Thyroid gland (tissue), 4 donors: ENCODE measurements around the gene PYGO1. TPM values are rescaled to one million over a fixed set of nuclear protein-coding genes. Genes with fewer than 3 reads are reported as not detected.

Source experiments
- DNase-seq, 2 donors: peaks; one replicate each; pipeline ENCODE4 v3.0.0-alpha.2; 2019
- H3K27ac ChIP-seq, 3 donors: fragments of 200-600 bp; sonication (generic); 1 replicate in 2 of 3; 2 replicates in 1 of 3; pipeline ENCODE4 v1.5.1; 2016 to 2019; ENCODE audit warnings: mild to moderate bottlenecking in 1 of 3, moderate library complexity in 1 of 3
- H3K27me3 ChIP-seq: fragments of 200-600 bp; sonication (generic); one replicate; pipeline ENCODE4 v1.5.1; 2019
- H3K36me3 ChIP-seq, 2 donors: fragments of 200-600 bp; sonication (generic); one replicate each; pipeline ENCODE4 v1.5.1; 2016 to 2019
- H3K4me1 ChIP-seq, 2 donors: fragments of 200-600 bp; sonication (generic); one replicate each; pipeline ENCODE4 v1.5.1; 2017 to 2019
- H3K4me3 ChIP-seq, 3 donors: fragments of 200-600 bp; sonication (generic); replicated peaks in 1 of 3; 1 replicate in 2 of 3; 2 replicates in 1 of 3; pipeline ENCODE4 v1.5.1; 2016; ENCODE audit warnings: mild to moderate bottlenecking in 1 of 3
- H3K9me3 ChIP-seq: fragments of 200-600 bp; sonication (generic); one replicate; pipeline ENCODE4 v1.5.1; 2017
- CTCF ChIP-seq, 6 experiments: fragments of 200-600 bp in 3 of 6; fragments of 450-650 bp in 3 of 6; sonication (generic) in 3 of 6; IDR thresholded peaks; one replicate each; pipeline ENCODE4 v1.5.1; 2016 to 2019; ENCODE audit warnings: antibody characterized with exemption in 6 of 6, mild to moderate bottlenecking in 2 of 6, inconsistent platforms in 1 of 6, moderate library complexity in 1 of 6
- POLR2A ChIP-seq, 2 donors: fragments of 450-650 bp; IDR thresholded peaks; one replicate each; pipeline ENCODE4 v1.6.1; 2017; ENCODE audit warnings: antibody characterized with exemption in 2 of 2, mild to moderate bottlenecking in 2 of 2, moderate library complexity in 1 of 2
- WGBS, 2 donors: methylation state at CpG; one replicate each; pipeline ENCODE4 v1.1.5; 2017; 5-methylcytosine and 5-hydroxymethylcytosine counted together
- intact Hi-C: fragments of 100-400 bp; cut with DNase I; formaldehyde crosslinking; loops from one replicate; pipeline ENCODE4 v1.15.1; 2023
- total RNA-seq, 4 donors: library from RNA; depleted of rRNA; stranded (reverse); fragments of >200 nt; gene quantifications; one replicate each; pipeline ENCODE4 v1.2.3, GENCODE V29; 2016

The PYGO1 gene
- total RNA-seq, 4 donors from 2014 or later, result 19.4 to 30.1 (median 23.1) TPM

- no peak overlapping the region for H3K4me3 ChIP-seq
- WGBS, 2 donors, result 95 to 98% methylated on average over 2 of the region's 2 CpGs
- H3K27ac ChIP-seq, result no peak overlapping the region
- no peaks in the 10 kb centered on the region for H3K36me3 ChIP-seq
- no peaks in the 10 kb centered on the region for H3K27me3 ChIP-seq
- TF ChIP-seq POLR2A (IDR thresholded peaks at IDR 0.05), result no peak
- no peak for TF ChIP-seq CTCF (IDR thresholded peaks at IDR 0.05)
- no peak for DNase-seq
- intact Hi-C loops, result no loop called here
- peaks cover 14 to 15% of the 10 kb centered on the region in 2 donors for H3K4me1 ChIP-seq
- H3K9me3 ChIP-seq, result no peaks in the 10 kb centered on the region
These were observed 40.2 kb upstream of the PYGO1 start for GRCh38 chr15:55628369-55628730.

GRCh38 chr15:55627730-55628368 is 39.7 kb upstream of the PYGO1 start:
- H3K36me3 ChIP-seq, result no peaks in the 10 kb centered on the region

GRCh38 chr15:55619783-55620182 is 31.6 kb upstream of the PYGO1 start:
- 88 to 94% methylated on average over 6 of the region's 6 CpGs for WGBS, 2 donors
- no peaks in the 10 kb centered on the region for H3K36me3 ChIP-seq
- intact Hi-C loops, result no loop called here
- DNase-seq, result no peak
- H3K4me1 ChIP-seq, result peaks cover 12 to 15% of the 10 kb centered on the region in 2 donors
- no peaks in the 10 kb centered on the region for H3K9me3 ChIP-seq
- H3K4me3 ChIP-seq, result no peak overlapping the region
- TF ChIP-seq CTCF (IDR thresholded peaks at IDR 0.05) (no peak), POLR2A (IDR thresholded peaks at IDR 0.05) (no peak)
- H3K27ac ChIP-seq, result no peak overlapping the region
- H3K27me3 ChIP-seq, result no peaks in the 10 kb centered on the region

More at GRCh38 chr15:55627730-55628368, 39.7 kb upstream of the PYGO1 start:
- intact Hi-C loops, result no loop called here
- no peak for DNase-seq
- Histone ChIP-seq H3K27me3 (no peaks in the 10 kb centered on the region), H3K4me1 (peaks cover 14 to 15% of the 10 kb centered on the region in 2 donors), H3K4me3 (no peak overlapping the region), H3K9me3 (no peaks in the 10 kb centered on the region), H3K27ac (no peak overlapping the region)
- WGBS, 2 donors, result 86 to 89% methylated on average over 7 of the region's 7 CpGs
- TF ChIP-seq POLR2A (IDR thresholded peaks at IDR 0.05) (no peak), CTCF (IDR thresholded peaks at IDR 0.05) (no peak)

- TF ChIP-seq CTCF (IDR thresholded peaks at IDR 0.05) (no peak), POLR2A (IDR thresholded peaks at IDR 0.05) (no peak)
- Histone ChIP-seq H3K27me3 (no peaks in the 10 kb centered on the region), H3K4me1 (peaks cover 12 to 15% of the 10 kb centered on the region in 2 donors), H3K4me3 (no peak overlapping the region), H3K9me3 (no peaks in the 10 kb centered on the region), H3K36me3 (no peaks in the 10 kb centered on the region), H3K27ac (no peak overlapping the region)
- no peak for DNase-seq
- 54 to 66% methylated on average over 4 of the region's 4 CpGs for WGBS, 2 donors
- intact Hi-C loops, result no loop called here
These were observed 30.2 kb upstream of the PYGO1 start for GRCh38 chr15:55618387-55618786.

- H3K27ac ChIP-seq, result no peak overlapping the region
- no peak for TF ChIP-seq CTCF (IDR thresholded peaks at IDR 0.05)
- no peak overlapping the region for H3K4me3 ChIP-seq
- no peaks in the 10 kb centered on the region for H3K27me3 ChIP-seq
- 56 to 64% methylated on average over 1 of the region's 1 CpG for WGBS, 2 donors
- H3K9me3 ChIP-seq, result no peaks in the 10 kb centered on the region
- DNase-seq, result no peak
- H3K36me3 ChIP-seq, result no peaks in the 10 kb centered on the region
- H3K4me1 ChIP-seq, result peaks cover 12 to 15% of the 10 kb centered on the region in 2 donors
- intact Hi-C loops, result no loop called here
These were observed 27.3 kb upstream of the PYGO1 start for GRCh38 chr15:55615445-55615844.
